Neural cell (in vitro differentiated cells): Measurements from ENCODE around the gene MSLN.

Source experiments
- EP300 ChIP-seq: fragments of 450-650 bp; conservative IDR thresholded peaks from 2 replicates; pipeline ENCODE4 v1.6.1; 2014; ENCODE audit warnings: antibody characterized with exemption, mild to moderate bottlenecking, moderate library complexity; ENCODE audit not compliant: poor library complexity, severe bottlenecking
- EZH2 ChIP-seq: fragments of 200-600, 300-800 bp; shearing (Covaris generic), sonication (generic); IDR thresholded peaks from 2 replicates; pipeline ENCODE4 v1.6.1; 2014; ENCODE audit warnings: antibody characterized with exemption, low read length, borderline replicate concordance, mild to moderate bottlenecking; ENCODE audit not compliant: insufficient read depth, poor library complexity, severe bottlenecking
- POLR2AphosphoS5 ChIP-seq: IDR thresholded peaks from 2 replicates; pipeline ENCODE4 v1.6.1; 2012
- RAD21 ChIP-seq: fragments of 450-650 bp; conservative IDR thresholded peaks from 2 replicates; pipeline ENCODE4 v1.6.1; 2014; ENCODE audit warnings: antibody characterized with exemption, mild to moderate bottlenecking, moderate library complexity
- SMC3 ChIP-seq: fragments of 450-650 bp; conservative IDR thresholded peaks from 2 replicates; pipeline ENCODE4 v1.6.1; 2014; ENCODE audit warnings: antibody characterized with exemption, mild to moderate bottlenecking, moderate library complexity; ENCODE audit not compliant: poor library complexity
- TAF1 ChIP-seq: IDR thresholded peaks from 2 replicates; pipeline ENCODE4 v1.6.1; 2012; ENCODE audit warnings: low read depth
- TF ChIP-seq, protein P1 (sequence below): fragments of 450-650 bp; IDR thresholded peaks from 2 replicates; pipeline ENCODE4 v1.5.1; 2014; ENCODE audit warnings: antibody characterized with exemption, mild to moderate bottlenecking, moderate library complexity; ENCODE audit not compliant: poor library complexity, severe bottlenecking
- TF ChIP-seq, protein P2 (sequence below): IDR thresholded peaks from 2 replicates; pipeline ENCODE4 v1.6.1; 2012; ENCODE audit warnings: borderline replicate concordance

- TF ChIP-seq, protein P1, sequence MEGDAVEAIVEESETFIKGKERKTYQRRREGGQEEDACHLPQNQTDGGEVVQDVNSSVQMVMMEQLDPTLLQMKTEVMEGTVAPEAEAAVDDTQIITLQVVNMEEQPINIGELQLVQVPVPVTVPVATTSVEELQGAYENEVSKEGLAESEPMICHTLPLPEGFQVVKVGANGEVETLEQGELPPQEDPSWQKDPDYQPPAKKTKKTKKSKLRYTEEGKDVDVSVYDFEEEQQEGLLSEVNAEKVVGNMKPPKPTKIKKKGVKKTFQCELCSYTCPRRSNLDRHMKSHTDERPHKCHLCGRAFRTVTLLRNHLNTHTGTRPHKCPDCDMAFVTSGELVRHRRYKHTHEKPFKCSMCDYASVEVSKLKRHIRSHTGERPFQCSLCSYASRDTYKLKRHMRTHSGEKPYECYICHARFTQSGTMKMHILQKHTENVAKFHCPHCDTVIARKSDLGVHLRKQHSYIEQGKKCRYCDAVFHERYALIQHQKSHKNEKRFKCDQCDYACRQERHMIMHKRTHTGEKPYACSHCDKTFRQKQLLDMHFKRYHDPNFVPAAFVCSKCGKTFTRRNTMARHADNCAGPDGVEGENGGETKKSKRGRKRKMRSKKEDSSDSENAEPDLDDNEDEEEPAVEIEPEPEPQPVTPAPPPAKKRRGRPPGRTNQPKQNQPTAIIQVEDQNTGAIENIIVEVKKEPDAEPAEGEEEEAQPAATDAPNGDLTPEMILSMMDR = peak; percentile 100
- TF ChIP-seq POLR2AphosphoS5 = peak; percentile 98
- peak; percentile 73 for TF ChIP-seq EP300
- TF ChIP-seq EZH2 = no peak
- TF ChIP-seq, protein P2, sequence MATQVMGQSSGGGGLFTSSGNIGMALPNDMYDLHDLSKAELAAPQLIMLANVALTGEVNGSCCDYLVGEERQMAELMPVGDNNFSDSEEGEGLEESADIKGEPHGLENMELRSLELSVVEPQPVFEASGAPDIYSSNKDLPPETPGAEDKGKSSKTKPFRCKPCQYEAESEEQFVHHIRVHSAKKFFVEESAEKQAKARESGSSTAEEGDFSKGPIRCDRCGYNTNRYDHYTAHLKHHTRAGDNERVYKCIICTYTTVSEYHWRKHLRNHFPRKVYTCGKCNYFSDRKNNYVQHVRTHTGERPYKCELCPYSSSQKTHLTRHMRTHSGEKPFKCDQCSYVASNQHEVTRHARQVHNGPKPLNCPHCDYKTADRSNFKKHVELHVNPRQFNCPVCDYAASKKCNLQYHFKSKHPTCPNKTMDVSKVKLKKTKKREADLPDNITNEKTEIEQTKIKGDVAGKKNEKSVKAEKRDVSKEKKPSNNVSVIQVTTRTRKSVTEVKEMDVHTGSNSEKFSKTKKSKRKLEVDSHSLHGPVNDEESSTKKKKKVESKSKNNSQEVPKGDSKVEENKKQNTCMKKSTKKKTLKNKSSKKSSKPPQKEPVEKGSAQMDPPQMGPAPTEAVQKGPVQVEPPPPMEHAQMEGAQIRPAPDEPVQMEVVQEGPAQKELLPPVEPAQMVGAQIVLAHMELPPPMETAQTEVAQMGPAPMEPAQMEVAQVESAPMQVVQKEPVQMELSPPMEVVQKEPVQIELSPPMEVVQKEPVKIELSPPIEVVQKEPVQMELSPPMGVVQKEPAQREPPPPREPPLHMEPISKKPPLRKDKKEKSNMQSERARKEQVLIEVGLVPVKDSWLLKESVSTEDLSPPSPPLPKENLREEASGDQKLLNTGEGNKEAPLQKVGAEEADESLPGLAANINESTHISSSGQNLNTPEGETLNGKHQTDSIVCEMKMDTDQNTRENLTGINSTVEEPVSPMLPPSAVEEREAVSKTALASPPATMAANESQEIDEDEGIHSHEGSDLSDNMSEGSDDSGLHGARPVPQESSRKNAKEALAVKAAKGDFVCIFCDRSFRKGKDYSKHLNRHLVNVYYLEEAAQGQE = peak; percentile 85
- TF ChIP-seq RAD21 = peak; percentile 73
- TF ChIP-seq SMC3 = peak; percentile 92
- TF ChIP-seq TAF1 = peak; percentile 96
These were observed 19.6 kb upstream of the MSLN start, which contains the start of gene CIAO3 for GRCh38 chr16:740764-741505.
